IMR-90 (cell line): Measurements from ENCODE around the gene TFAP2E. TPM values are rescaled to one million over a fixed set of nuclear protein-coding genes. Genes with fewer than 3 reads are reported as not detected.

Experiments used
- ATAC-seq: fragments of 200-7000 bp; cut with Tn5 transposase; 2 replicates; pipeline ENCODE4 v1.9.1; 2020; ENCODE audit warnings: low read depth, mild to moderate bottlenecking, moderate library complexity
- BruUV-seq: library from RNA; stranded (reverse); fragments of 400-500 nt; replicated peaks from 2 replicates; lab custom pipeline; 2021; lab: Mats Ljungman, UMichigan
- CTCF ChIA-PET: fragments of 300-600 bp; formaldehyde crosslinking; extraction: SDS; loops from one replicate; lab custom pipeline; 2021; ENCODE audit warnings: antibody characterized with exemption; lab: Yijun Ruan, JAX
- POLR2A ChIA-PET: fragments of 300-600 bp; sonication (Branson Sonifier 250); formaldehyde crosslinking; loops from one replicate; lab custom pipeline; 2022; ENCODE audit warnings: antibody characterized with exemption; ENCODE audit not compliant: unreplicated experiment; lab: Charles Lee
- DNase-seq: peaks from one replicate; pipeline ENCODE4 v3.0.0; 2013
- H2AFZ ChIP-seq: replicated peaks from 2 replicates; pipeline ENCODE3; 2013; ENCODE audit warnings: low read length, mild to moderate bottlenecking; ENCODE audit not compliant: poor library complexity
- H2AK5ac ChIP-seq: 2 replicates; pipeline ENCODE4 v1.6.1; 2013; ENCODE audit warnings: low read depth, low read length, inconsistent platforms
- H2AK9ac ChIP-seq: replicated peaks from 2 replicates; pipeline ENCODE3; 2013; ENCODE audit warnings: mild to moderate bottlenecking, low read depth, low read length, moderate library complexity; ENCODE audit not compliant: poor library complexity
- H2BK120ac ChIP-seq: 2 replicates; pipeline ENCODE4 v1.6.1; 2013; ENCODE audit warnings: low read depth, low read length, inconsistent platforms
- H2BK15ac ChIP-seq: 3 replicates; pipeline ENCODE4 v1.6.1; 2013; ENCODE audit warnings: low read depth, low read length, inconsistent platforms
- H2BK20ac ChIP-seq: 2 replicates; pipeline ENCODE4 v1.6.1; 2013; ENCODE audit warnings: low read depth, mild to moderate bottlenecking, inconsistent platforms, low read length, moderate library complexity
- H2BK5ac ChIP-seq: 2 replicates; pipeline ENCODE4 v1.6.1; 2013; ENCODE audit warnings: mild to moderate bottlenecking, low read depth, low read length, inconsistent platforms; ENCODE audit not compliant: poor library complexity, severe bottlenecking
- H3K14ac ChIP-seq: replicated peaks from 2 replicates; pipeline ENCODE4 v1.6.1; 2013; ENCODE audit warnings: low read depth, low read length, inconsistent platforms
- H3K18ac ChIP-seq: 2 replicates; pipeline ENCODE4 v1.6.1; 2013; ENCODE audit warnings: low read depth, low read length, control low read depth
- H3K23ac ChIP-seq: 2 replicates; pipeline ENCODE4 v1.6.1; 2013; ENCODE audit warnings: low read depth, low read length, inconsistent platforms
- H3K27ac ChIP-seq: 2 replicates; pipeline ENCODE4 v1.5.1; 2013; ENCODE audit warnings: mild to moderate bottlenecking, control low read depth, low read length; ENCODE audit not compliant: insufficient read depth
- H3K27me3 ChIP-seq: 2 replicates; pipeline ENCODE4 v1.6.1; 2013; ENCODE audit warnings: low read length; ENCODE audit not compliant: control insufficient read depth, insufficient read depth
- H3K36me3 ChIP-seq: 2 replicates; pipeline ENCODE4 v1.6.1; 2013; ENCODE audit warnings: low read length, mixed read lengths; ENCODE audit not compliant: control insufficient read depth, insufficient read depth
- H3K4ac ChIP-seq: 2 replicates; pipeline ENCODE4 v1.6.1; 2013; ENCODE audit warnings: low read depth, low read length, inconsistent platforms
- H3K4me1 ChIP-seq: 2 replicates; pipeline ENCODE4 v1.6.1; 2013; ENCODE audit warnings: low read length, mixed read lengths; ENCODE audit not compliant: control insufficient read depth, insufficient read depth
- H3K4me2 ChIP-seq: 2 replicates; pipeline ENCODE4 v1.6.1; 2013; ENCODE audit warnings: low read depth, mild to moderate bottlenecking, control low read depth, low read length, moderate library complexity
- H3K4me3 ChIP-seq: 2 replicates; pipeline ENCODE4 v1.5.1; 2013; ENCODE audit warnings: low read depth, mild to moderate bottlenecking, control low read depth, low read length, moderate library complexity; ENCODE audit not compliant: insufficient read depth
- H3K56ac ChIP-seq: 2 replicates; pipeline ENCODE4 v1.6.1; 2013; ENCODE audit warnings: low read length, inconsistent platforms; ENCODE audit not compliant: insufficient read depth; ENCODE audit errors: extremely low read depth
- H3K79me1 ChIP-seq, 2 experiments: 2 replicates each; pipeline ENCODE4 v1.6.1; 2013; ENCODE audit warnings: low read length in 2 of 2, inconsistent platforms in 1 of 2, low read depth in 1 of 2
- H3K9ac ChIP-seq: 2 replicates; pipeline ENCODE4 v1.6.1; 2013; ENCODE audit warnings: low read depth, low read length, control low read depth
- H3K9me1 ChIP-seq: 2 replicates; pipeline ENCODE4 v1.6.1; 2013; ENCODE audit warnings: low read length, inconsistent platforms; ENCODE audit not compliant: insufficient read depth
- H3K9me3 ChIP-seq: 2 replicates; pipeline ENCODE4 v1.6.1; 2013; ENCODE audit warnings: low read length; ENCODE audit not compliant: control insufficient read depth, insufficient read depth
- H4K20me1 ChIP-seq: 2 replicates; pipeline ENCODE4 v1.6.1; 2013; ENCODE audit warnings: low read length, inconsistent platforms; ENCODE audit not compliant: insufficient read depth
- H4K5ac ChIP-seq: 2 replicates; pipeline ENCODE4 v1.6.1; 2013; ENCODE audit warnings: mild to moderate bottlenecking, low read depth, low read length, control low read depth
- H4K8ac ChIP-seq, 2 experiments: 2 replicates each; pipeline ENCODE4 v1.6.1; 2013; ENCODE audit warnings: low read depth in 2 of 2, low read length in 2 of 2, control low read depth in 1 of 2, inconsistent platforms in 1 of 2
- H4K91ac ChIP-seq: 2 replicates; pipeline ENCODE4 v1.6.1; 2013; ENCODE audit warnings: low read depth, low read length, inconsistent platforms; ENCODE audit not compliant: insufficient read depth
- NFE2L2 ChIP-seq: fragments of 150-350 bp; IDR thresholded peaks from 2 replicates; pipeline ENCODE4 v1.6.1; 2016; ENCODE audit warnings: low read depth, mild to moderate bottlenecking, low read length
- RCOR1 ChIP-seq: IDR thresholded peaks from 2 replicates; pipeline ENCODE4 v1.6.1; 2012; ENCODE audit warnings: mild to moderate bottlenecking, low read length, improper control_type of control experiment; ENCODE audit not compliant: insufficient replicate concordance
- RFX5 ChIP-seq: IDR thresholded peaks from 2 replicates; pipeline ENCODE4 v1.8.0; 2012; ENCODE audit warnings: low read depth, mild to moderate bottlenecking, low read length, moderate library complexity
- WGBS, 2 experiments: methylation state at CpG; one replicate each; pipeline versions ENCODE4 v1.1.5 to v1.1.7; 2013; ENCODE audit warnings: missing lambda C conversion rate in 2 of 2; ENCODE audit not compliant: insufficient read length in 1 of 2; ENCODE audit errors: extremely low coverage in 2 of 2; 5-methylcytosine and 5-hydroxymethylcytosine counted together
- dilution Hi-C: fragments of 300-500 bp; cut with HindIII; formaldehyde crosslinking; loops from one replicate; pipeline ENCODE4 v1.14.3; 2018; ENCODE audit warnings: low sequenced_read_pairs; ENCODE audit not compliant: unreplicated experiment
- in situ Hi-C: fragments of 300-500 bp; cut with MboI; formaldehyde crosslinking; loops from 3 replicates; pipeline ENCODE4 v1.14.3; 2019; ENCODE audit warnings: low sequenced_read_pairs, inconsistent platforms, mixed read lengths
- intact Hi-C: fragments of 100-400 bp; cut with micrococcal nuclease; formaldehyde crosslinking; loops from 2 replicates; pipeline ENCODE4 v1.10.0; 2022
- polyA plus RNA-seq, 3 experiments: library from polyadenylated mRNA; depleted of rRNA; stranded (reverse); fragments of >200 nt; gene quantifications; 2 replicates each; pipeline ENCODE4 v1.2.3, GENCODE V29; 2012; ENCODE audit warnings: low replicate concordance in 1 of 3
- total RNA-seq: library from RNA; depleted of rRNA; stranded (reverse); fragments of >200 nt; gene quantifications from 2 replicates; pipeline ENCODE4 v1.2.3, GENCODE V29; 2012
- TF ChIP-seq, protein P1 (sequence below): conservative IDR thresholded peaks from 2 replicates; pipeline ENCODE4 v1.5.1; 2012; ENCODE audit warnings: mild to moderate bottlenecking, low read depth, low read length, improper control_type of control experiment

The TFAP2E gene
- total and polyA plus RNA-seq, 2 of the 4 experiments (the other 2 are of a cell fraction) = under 0.01 to 0.19 TPM

GRCh38 chr1:35574655-35575415 is 1.7 kb downstream of the TFAP2E start:
- Histone ChIP-seq H3K18ac (no peak overlapping the region), H3K4me3 (no peak overlapping the region), H3K14ac (no peak overlapping the region), H3K56ac (no peak overlapping the region), H4K8ac (no peak overlapping the region), H3K9me1 (no peaks in the 10 kb centered on the region), H3K4me1 (peaks cover 1% of the 10 kb centered on the region; the same call in 1 of the 2 replicates), H4K5ac (no peak overlapping the region), H2BK15ac (no peak overlapping the region), H2BK120ac (no peak overlapping the region), H3K4me2 (no peak overlapping the region), H3K23ac (no peak overlapping the region), H2BK20ac (no peak overlapping the region), H2AFZ (peak overlapping the region; percentile 42), H3K79me1 (no peaks in the 10 kb centered on the region), H3K36me3 (no peaks in the 10 kb centered on the region), H3K9ac (no peak overlapping the region), H3K9me3 (no peaks in the 10 kb centered on the region), H4K20me1 (no peaks in the 10 kb centered on the region), H2BK5ac (no peak overlapping the region), H2AK9ac (peak overlapping the region; percentile 28), H3K4ac (no peak overlapping the region), H4K91ac (no peak overlapping the region), H2AK5ac (no peak overlapping the region), H3K27ac (no peak overlapping the region), H3K27me3 (peaks cover 51% of the 10 kb centered on the region)
- BruUV-seq = no TSS peak
- POLR2A ChIA-PET = no interaction called here
- in situ Hi-C loops = loop anchor here (5.0 kb wide), 1 partner anchor 197 kb away; no protein-coding TSS in a partner anchor
- TF ChIP-seq RFX5 (no peak), RCOR1 (no peak), NFE2L2 (no peak)
- TF ChIP-seq, protein P1, sequence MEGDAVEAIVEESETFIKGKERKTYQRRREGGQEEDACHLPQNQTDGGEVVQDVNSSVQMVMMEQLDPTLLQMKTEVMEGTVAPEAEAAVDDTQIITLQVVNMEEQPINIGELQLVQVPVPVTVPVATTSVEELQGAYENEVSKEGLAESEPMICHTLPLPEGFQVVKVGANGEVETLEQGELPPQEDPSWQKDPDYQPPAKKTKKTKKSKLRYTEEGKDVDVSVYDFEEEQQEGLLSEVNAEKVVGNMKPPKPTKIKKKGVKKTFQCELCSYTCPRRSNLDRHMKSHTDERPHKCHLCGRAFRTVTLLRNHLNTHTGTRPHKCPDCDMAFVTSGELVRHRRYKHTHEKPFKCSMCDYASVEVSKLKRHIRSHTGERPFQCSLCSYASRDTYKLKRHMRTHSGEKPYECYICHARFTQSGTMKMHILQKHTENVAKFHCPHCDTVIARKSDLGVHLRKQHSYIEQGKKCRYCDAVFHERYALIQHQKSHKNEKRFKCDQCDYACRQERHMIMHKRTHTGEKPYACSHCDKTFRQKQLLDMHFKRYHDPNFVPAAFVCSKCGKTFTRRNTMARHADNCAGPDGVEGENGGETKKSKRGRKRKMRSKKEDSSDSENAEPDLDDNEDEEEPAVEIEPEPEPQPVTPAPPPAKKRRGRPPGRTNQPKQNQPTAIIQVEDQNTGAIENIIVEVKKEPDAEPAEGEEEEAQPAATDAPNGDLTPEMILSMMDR = no peak
- ATAC-seq (no peak), DNase-seq (no peak)
- intact Hi-C loops = no loop called here
- CTCF ChIA-PET = no interaction called here
- dilution Hi-C loops = no loop called here
- WGBS, 2 experiments = 82% methylated on average over 20 of the region's 30 CpGs; no CpG with 5 or more reads in 1 of the 2 experiments
